NCI-H226 (cell line): Measurements from ENCODE around the gene MYZAP.
A peak's percentile ranks its signal among the peaks of the same experiment; 100 is the strongest.
"Not testable (repeated sequence)": the region's sequence is repeated elsewhere in the genome, so short reads cannot be mapped to it uniquely, and the experiment has no call there.

Experiments used
- DNase-seq: peaks from one replicate; pipeline ENCODE4 v3.0.0-alpha.2; 2015

The MYZAP gene

DNA sequence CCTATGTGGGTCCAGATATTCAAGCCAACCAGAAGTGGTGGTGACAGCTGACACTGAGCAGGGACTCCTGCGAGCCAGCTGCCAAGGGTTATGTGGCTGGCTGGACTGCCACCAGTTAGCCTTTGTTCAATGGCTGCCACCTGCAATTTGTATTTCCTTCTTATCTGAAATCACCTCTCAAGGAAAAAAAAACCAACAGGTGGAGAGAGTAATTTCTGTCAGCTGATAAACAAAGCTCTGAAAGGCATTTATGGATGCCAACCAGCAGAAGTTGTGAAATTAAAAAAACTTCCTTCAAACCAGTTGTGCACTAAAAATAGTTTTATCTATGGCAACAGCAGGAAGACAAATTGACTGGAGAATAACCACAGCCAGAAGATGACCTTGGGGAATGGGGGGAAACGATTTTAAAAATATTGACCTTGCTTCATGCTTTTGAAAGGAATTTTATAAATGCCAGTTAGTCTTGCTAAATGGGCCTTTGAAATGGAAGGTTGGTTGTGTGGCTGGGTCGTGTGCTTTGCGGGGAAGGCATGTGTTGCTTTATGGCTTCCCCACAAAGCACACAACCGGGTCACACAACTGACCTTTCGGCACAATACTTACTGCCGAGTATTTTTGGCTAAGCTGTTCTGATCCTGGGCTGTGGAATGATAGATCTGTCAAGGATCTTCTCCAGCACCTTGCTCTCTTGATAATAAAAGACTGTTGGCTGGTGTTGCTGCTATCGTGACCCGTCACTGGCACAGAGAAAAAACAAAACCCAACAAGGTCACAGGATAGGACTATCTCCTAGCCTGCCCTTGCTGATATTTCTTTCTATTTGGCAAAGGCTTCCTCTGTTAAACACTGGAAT, 3.5 kb downstream of the MYZAP start:
- peak; percentile 37 for DNase-seq

GRCh38 chr15:57596301-57596855, 4.7 kb downstream of the MYZAP start:
- no peak for DNase-seq

GRCh38 chr15:57596978-57597377, 5.3 kb downstream of the MYZAP start:
- DNase-seq = peak; percentile 17

DNA sequence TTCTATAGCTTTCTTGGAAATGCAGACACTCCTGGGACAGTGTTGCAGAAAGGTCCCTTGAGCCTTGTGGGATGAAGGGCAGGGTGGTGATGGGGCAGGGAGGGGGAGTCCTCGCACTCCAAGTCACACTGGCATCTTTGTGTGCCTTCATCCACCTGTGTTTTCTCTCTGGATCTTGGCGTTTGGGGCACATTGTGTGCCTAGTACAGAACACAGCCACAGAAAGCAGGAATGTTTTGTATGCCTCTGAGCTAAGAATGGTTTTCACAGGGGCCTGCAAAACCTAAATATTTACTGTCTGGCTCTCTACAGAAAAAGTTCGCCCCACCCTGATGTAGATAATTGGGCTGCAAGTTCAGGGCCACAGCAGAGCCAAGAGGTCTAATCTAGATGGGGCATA, 5.7 kb downstream of the MYZAP start:
- DNase-seq = no peak

- no peak for DNase-seq
These were observed 6.6 kb downstream of the MYZAP start for GRCh38 chr15:57598346-57598745.

DNA sequence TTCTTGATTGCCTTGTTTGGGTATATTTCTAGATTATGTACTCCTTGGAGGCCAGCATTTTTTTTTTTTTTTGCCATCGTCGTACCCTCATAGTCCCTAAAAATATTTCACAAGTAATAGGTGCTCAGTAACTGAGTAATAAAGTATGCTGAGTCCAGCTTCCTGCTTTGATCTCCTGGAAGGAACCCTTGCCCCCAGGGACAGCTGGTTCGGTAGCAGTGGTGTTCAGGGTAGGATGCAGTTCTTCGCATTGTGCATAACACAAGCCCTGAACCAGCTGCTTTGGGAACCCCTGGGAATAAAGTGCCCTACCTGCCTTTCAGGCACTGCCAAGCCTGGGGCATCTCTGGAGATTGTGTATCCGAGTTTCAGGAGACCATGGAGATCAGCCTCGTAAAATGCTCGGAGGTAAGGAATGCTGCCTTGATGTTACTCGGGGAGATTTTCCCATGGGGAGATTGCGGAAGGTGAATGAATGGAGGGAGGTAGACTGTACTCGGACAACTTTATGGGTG, 7.6 kb downstream of the MYZAP start:
- DNase-seq = no peak

DNA sequence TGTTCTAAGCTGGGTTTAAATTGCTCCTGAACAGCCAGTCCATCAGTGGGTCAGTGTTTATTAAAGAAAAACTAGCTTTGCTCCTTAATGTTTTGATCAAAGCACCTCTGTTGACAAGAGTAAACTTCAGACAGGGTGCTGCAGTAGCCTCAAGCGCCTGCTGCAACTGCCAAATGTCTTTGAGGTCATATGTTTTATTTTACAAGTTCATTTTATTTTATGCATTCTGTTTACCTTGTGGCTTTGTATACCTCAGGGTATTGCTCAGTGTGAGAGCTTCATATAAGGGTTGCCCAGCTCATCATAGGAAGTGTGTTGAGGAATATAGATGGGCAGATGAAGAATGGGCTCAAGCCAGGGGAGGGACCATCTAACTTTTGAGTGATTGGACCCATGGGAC, 8.5 kb downstream of the MYZAP start:
- DNase-seq = no peak

- DNase-seq = no peak
These were observed 12.8 kb downstream of the MYZAP start for GRCh38 chr15:57604507-57604906.

DNA sequence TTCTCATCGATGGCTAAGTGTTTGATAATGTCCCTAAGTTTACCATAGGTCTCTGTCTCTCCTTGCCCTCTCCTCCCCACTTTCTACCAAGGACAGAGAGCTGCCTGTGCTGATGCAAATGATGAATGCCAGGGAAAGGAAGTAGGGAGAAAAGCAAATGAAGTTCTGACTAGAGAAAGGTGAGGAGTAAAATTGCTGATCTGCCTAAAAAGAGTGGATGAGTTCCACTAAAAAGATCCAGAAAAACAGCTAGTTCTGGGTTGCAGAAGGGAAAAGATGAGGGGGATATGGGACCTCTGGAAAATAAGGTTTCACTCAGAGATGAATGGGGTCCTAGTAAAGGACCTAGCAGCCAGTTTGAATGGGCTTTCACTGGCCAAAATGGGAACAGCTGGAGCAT, 13.8 kb downstream of the MYZAP start:
- no peak for DNase-seq

GRCh38 chr15:57606048-57606447, 14.3 kb downstream of the MYZAP start:
- DNase-seq = no peak

DNA sequence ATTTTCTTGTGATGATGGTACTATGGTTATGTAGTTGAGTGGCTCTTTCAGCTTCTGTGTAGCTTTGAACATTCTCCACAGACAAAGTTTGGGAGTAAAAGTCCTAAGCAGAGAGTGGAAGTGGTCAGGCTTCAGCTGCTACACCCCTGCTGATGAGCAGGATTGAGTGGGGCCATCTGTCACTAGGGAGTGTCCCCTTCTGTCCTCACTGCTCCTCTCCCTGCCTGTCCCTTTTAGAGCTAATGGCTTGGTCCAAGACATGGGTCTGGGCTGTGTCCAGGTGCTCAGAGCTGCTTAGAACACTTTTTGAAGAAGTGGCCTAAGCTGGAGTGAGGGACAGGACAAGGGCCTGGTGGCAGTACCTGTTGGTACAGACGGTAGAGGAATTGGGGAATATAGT, 15.1 kb downstream of the MYZAP start:
- DNase-seq = no peak

- DNase-seq = no peak
These were observed 15.9 kb downstream of the MYZAP start for GRCh38 chr15:57607570-57608000.

DNA sequence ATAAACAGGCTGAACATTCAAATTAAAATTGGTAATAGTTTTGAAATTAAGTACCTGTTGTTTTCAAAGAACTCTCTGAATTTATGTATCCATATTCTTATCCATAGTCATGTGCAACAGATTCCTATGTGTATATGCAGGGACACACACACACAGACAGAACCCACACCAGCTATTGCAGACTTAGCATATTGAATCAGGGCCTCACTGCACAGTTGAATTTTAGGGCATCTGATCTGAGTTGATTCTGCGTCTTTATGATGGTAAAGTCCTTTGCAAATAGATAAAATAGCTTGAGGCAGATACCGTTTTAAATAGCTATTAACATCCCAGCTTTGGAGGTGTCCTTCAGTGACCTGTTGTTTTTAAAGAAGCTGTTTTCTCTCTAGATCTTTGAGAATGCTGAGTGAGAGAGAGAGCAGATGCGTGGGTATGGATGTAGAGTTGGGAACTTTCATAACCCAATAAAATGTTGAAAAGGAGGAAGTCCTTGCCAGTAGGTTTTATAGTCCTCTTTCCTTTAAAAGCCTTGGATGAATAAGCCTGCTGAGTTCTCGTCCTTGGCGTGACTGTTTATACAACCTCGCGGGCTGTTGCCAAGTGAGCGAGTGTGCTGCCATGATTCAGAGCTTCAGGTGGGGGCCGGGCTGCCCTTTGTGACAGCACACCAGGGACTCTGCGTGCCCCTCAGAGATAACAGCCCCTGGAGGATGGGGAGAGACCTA, 18.3 kb downstream of the MYZAP start:
- DNase-seq = peak; percentile 61

DNA sequence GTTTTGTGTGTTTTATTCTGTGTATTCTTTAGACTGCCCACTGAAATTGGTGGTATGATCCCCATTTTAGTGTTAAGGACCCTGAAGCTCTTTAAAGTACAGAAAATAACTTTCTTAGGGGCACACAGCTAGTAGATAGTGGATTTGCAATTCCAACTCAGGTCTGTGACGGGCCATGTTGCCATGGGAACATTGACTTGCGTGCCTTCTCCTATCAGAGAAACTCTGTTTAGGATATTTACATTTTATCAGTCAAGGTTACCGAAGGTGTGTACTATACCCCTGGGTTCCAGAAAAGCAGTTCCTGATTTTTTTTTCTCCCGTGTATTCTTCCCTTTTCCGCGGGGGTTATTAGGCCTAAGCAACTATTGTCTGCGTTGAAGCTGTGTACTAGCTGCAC, 19.4 kb downstream of the MYZAP start:
- no peak for DNase-seq

GRCh38 chr15:57611938-57612337, 20.2 kb downstream of the MYZAP start:
- peak; percentile 76 for DNase-seq

DNA sequence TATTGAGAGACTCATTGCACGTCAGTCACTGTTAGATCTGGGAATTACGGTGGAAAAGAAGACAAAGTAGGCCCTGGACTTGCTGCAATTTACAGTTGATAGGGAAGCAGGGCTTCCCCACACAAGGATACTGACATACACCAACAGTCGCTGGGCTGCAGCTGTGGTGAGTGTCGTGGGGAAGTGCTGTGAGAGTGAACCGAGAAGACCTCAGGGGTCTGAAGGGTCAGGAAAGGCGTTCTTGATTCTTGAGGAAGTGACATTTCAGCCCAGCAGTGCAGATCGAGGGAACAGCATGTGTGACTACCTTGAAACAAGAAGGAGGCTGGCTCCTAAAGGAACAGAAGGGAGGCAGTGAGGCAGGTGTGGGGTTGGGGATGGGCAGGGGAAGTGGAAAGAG, 22.5 kb downstream of the MYZAP start:
- DNase-seq = no peak

DNA sequence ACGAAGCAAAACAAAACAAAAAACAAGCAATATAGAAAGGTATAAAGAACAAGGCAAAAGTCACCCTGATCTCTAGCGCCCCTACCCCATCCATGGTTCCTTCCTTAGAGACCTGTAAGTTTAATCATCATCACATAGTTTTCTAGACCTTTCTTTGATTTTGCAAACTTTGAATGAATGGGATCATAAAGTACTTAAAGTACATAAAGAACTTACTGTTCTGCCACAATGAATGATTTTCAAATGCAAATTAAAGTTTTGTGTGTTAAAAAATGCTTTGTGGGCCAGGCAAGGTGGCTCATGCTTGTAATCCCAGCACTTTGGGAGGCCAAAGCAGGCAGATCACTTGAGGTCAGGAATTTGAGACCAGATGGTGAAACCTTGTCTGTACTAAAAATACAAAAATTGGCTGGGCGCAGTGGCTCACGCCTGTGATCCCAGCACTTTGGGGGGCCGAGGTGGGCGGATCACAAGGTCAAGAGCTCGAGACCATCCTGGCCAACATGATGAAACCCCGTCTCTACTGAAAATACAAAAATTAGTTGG, 24.3 kb downstream of the MYZAP start:
- DNase-seq = not testable (repeated sequence)

DNA sequence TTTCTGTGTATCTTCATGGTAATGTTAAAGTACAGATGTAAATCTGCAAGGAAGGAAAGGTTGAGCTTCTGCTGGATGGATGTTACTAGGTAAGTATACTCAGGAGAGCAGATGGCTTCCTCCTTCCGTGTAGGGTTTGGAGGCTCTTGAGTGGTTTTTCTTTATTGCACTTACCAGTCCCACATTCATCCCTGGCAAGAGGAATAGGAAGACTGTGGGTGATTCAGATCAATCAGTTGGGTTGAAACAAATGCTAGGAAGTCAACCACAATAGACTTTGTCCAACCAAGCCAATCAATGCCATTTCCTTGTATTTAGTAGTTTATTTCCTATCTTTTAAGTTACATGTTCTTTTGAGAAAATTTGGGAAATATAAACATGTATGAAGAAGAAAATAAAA, 26.6 kb downstream of the MYZAP start:
- DNase-seq = no peak

DNA sequence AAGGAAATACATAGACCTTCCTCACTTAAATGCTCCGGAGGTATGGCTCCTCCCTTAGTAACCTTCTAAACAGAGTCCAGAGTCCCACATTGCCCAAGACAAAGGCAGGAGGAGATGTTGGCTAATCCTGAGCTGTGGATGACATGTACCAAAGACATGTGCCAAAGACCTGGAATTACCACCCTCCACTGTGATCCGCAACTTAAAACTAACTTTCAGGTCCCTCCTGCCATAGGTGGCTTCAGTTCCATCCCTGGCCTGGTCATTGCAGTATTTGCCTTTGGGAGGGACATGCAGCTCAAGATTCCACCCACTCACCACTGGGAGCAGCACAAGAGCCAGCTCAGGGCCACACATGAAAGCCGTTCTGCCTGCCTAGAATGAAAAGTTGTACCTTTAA, 28.0 kb downstream of the MYZAP start:
- no peak for DNase-seq

DNA sequence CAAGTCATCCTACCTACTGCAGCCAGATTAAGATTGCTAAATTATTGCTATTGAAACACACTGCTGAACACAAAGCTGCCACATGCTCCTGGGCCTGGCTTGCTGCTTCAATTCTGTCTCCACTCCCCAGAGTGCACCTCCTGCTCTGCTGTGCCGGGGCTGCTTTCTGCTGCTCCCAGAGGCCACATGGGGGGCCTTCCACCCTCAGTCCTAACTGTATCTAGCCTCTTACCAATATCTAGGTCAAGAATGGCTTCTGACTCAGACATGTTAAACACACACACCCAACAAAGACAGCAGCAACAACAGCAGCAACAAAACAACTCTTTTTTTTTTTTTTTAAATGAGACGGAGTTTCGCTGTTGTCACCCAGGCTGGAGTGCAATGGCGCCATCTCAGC, 33.0 kb downstream of the MYZAP start:
- no peak for DNase-seq

GRCh38 chr15:57625703-57626448, 34.2 kb downstream of the MYZAP start:
- no peak for DNase-seq

DNA sequence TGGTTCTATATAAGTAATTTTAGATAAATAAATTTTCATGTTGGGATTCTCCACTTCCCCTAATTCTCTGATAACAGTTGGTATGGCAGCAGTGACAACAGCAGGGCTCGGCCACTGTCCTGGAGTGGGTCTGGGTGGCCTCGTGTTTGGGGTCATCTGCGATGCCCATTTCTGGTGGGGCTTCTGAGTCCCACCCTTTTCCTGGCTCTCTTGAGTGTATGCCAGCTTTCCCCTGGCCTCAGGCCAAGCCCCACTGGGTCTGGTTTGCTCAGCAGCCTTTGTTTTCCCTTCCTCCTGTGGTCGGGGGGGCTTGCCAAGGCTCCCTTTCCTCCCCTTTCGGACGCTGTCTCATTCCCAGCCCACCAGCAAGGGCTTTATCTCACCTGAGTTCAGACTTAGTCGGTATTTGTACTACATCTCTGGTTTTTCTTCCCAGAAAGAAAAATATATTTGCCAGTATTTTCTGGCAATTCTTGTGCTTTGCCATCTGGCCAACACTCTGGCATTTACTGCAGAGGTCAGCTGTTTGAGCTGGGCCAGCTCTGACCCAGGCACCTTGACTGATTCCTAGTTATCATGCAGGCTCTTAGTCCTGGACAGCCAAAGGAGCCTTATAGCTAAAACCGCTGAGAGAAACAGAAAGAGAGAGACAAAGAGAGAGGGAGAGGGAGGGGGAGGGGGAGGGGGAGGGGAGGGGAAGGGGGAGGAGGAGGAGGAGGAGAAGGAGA, 35.2 kb downstream of the MYZAP start:
- no peak for DNase-seq
